CD4-positive, CD25-positive, alpha-beta regulatory T cell (primary cell): ENCODE measurements around the gene SDHA. TPM values are rescaled to one million over a fixed set of nuclear protein-coding genes. Genes with fewer than 3 reads are reported as not detected.

Experiments used
- ATAC-seq, 2 donors: fragments of 150-1000 bp; cut with Tn5 transposase; one replicate each; pipeline ENCODE4 v1.10.0; 2021; ENCODE audit warnings: low read depth in 2 of 2, moderate number of reproducible peaks in 2 of 2, moderate library complexity in 1 of 2
- DNase-seq, 3 donors: peaks; one replicate each; pipeline versions ENCODE4 v3.0.0 to v3.0.0-alpha.2; 2012 to 2022; ENCODE audit warnings: mixed read lengths in 1 of 3
- H3K27ac ChIP-seq: one replicate; pipeline ENCODE4 v1.7.0; 2013; ENCODE audit warnings: mild to moderate bottlenecking, low read length; ENCODE audit not compliant: insufficient read depth, poor library complexity, severe bottlenecking
- H3K27me3 ChIP-seq: one replicate; pipeline ENCODE4 v1.7.0; 2013; ENCODE audit warnings: low read length; ENCODE audit not compliant: control insufficient read depth, insufficient read depth
- H3K36me3 ChIP-seq: one replicate; pipeline ENCODE4 v1.7.0; 2013; ENCODE audit warnings: mild to moderate bottlenecking, low read length, moderate library complexity; ENCODE audit not compliant: control insufficient read depth, insufficient read depth
- H3K4me1 ChIP-seq: 2 replicates; pipeline ENCODE4 v1.7.0; 2013; ENCODE audit warnings: mild to moderate bottlenecking, low read length; ENCODE audit not compliant: insufficient read depth, control insufficient read depth, poor library complexity, severe bottlenecking
- H3K4me3 ChIP-seq: one replicate; pipeline ENCODE4 v1.7.0; 2013; ENCODE audit warnings: low read depth, mild to moderate bottlenecking, low read length, moderate library complexity
- H3K9me3 ChIP-seq, 2 experiments: 1 replicate in 1 of 2; 2 replicates in 1 of 2; pipeline ENCODE4 v1.7.0; 2013; ENCODE audit warnings: low read length in 2 of 2, mild to moderate bottlenecking in 1 of 2, moderate library complexity in 1 of 2; ENCODE audit not compliant: control insufficient read depth in 2 of 2
- H3K27ac Mint-ChIP-seq, 3 donors: one replicate each; pipeline ENCODE4 v1.8.0; 2020 to 2022; ENCODE audit warnings: mild to moderate bottlenecking in 3 of 3, mixed read lengths in 3 of 3, moderate library complexity in 2 of 3
- H3K27me3 Mint-ChIP-seq: one replicate; pipeline ENCODE4 v1.8.0; 2022; ENCODE audit warnings: mild to moderate bottlenecking, mixed read lengths
- H3K36me3 Mint-ChIP-seq: one replicate; pipeline ENCODE4 v1.8.0; 2020; ENCODE audit warnings: mixed read lengths
- H3K4me1 Mint-ChIP-seq, 4 donors: one replicate each; pipeline ENCODE4 v1.8.0; 2020 to 2022; ENCODE audit warnings: mixed read lengths in 4 of 4, mild to moderate bottlenecking in 1 of 4
- H3K4me3 Mint-ChIP-seq, 4 donors: one replicate each; pipeline ENCODE4 v1.8.0; 2020 to 2022; ENCODE audit warnings: mild to moderate bottlenecking in 4 of 4, mixed read lengths in 4 of 4, moderate library complexity in 3 of 4
- H3K9me3 Mint-ChIP-seq, 7 donors: one replicate each; pipeline ENCODE4 v1.8.0; 2020 to 2022; ENCODE audit warnings: mixed read lengths in 7 of 7, mild to moderate bottlenecking in 3 of 7, moderate library complexity in 2 of 7
- polyA plus RNA-seq, 4 donors: library from polyadenylated mRNA; unstranded; fragments of 300-500 nt; fragmentation: Illumina TruSeq; gene quantifications; one replicate each; pipeline ENCODE4 v1.2.3, GENCODE V29; 2021
- total RNA-seq: library from RNA; stranded (reverse); gene quantifications from one replicate; pipeline ENCODE4 v1.2.3, GENCODE V29; 2022

SDHA gene
- total and polyA plus RNA-seq, 5 donors from 2014 or later, result 211 to 290 (median 235) TPM

DNA sequence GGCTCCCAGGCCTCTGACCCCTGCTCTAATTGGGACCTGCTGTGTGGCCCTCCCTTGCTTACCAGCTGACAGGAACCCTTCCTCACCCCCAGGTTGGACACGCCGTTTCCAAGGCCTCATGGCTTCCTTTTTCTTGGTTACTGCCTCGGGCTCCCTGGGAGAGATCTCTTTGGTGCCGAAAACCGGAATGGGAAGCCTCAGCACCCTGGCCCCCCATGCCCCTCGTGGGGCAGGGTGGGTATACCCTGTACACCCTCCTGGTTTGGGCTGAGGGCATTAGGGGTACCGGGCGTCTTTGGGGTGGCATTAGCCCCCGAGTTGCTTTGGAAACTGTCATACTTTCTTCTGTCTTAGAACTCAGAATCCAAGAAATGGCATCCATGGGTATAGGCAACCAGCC is 37.0 kb upstream of the SDHA start:
- Histone ChIP-seq H3K36me3 (no peaks in the 10 kb centered on the region), H3K4me1 (no peaks in the 10 kb centered on the region), H3K27me3 (no peaks in the 10 kb centered on the region), H3K27ac (no peak overlapping the region), H3K4me3 (no peak overlapping the region), H3K9me3 (no peaks in the 10 kb centered on the region)
- DNase-seq (no peak), ATAC-seq (no peak)
- H3K4me3 Mint-ChIP-seq, result no peak overlapping the region
- peaks cover 15% of the 10 kb centered on the region for H3K27me3 Mint-ChIP-seq
- H3K9me3 Mint-ChIP-seq, result no peaks in the 10 kb centered on the region
- H3K27ac Mint-ChIP-seq, result no peak overlapping the region
- H3K4me1 Mint-ChIP-seq, result peaks cover 0 to 5% (median 0%) of the 10 kb centered on the region in 4 donors
- no peaks in the 10 kb centered on the region for H3K36me3 Mint-ChIP-seq

GRCh38 chr5:181566-181965 is 36.6 kb upstream of the SDHA start:
- H3K4me1 Mint-ChIP-seq, result peaks cover 0 to 5% (median 0%) of the 10 kb centered on the region in 4 donors
- ATAC-seq (no peak), DNase-seq (no peak)
- H3K4me3 ChIP-seq, result no peak overlapping the region
- H3K36me3 Mint-ChIP-seq, result no peaks in the 10 kb centered on the region
- H3K27me3 Mint-ChIP-seq, result peaks cover 15% of the 10 kb centered on the region
- no peak overlapping the region for H3K27ac ChIP-seq
- no peaks in the 10 kb centered on the region for H3K36me3 ChIP-seq
- no peak overlapping the region for H3K4me3 Mint-ChIP-seq
- no peaks in the 10 kb centered on the region for H3K9me3 ChIP-seq
- H3K4me1 ChIP-seq, result no peaks in the 10 kb centered on the region
- H3K27ac Mint-ChIP-seq, result no peak overlapping the region
- H3K27me3 ChIP-seq, result no peaks in the 10 kb centered on the region
- H3K9me3 Mint-ChIP-seq, result no peaks in the 10 kb centered on the region

GRCh38 chr5:182126-182525 is 36.0 kb upstream of the SDHA start:
- Histone ChIP-seq H3K4me3 (no peak overlapping the region), H3K4me1 (no peaks in the 10 kb centered on the region), H3K27ac (no peak overlapping the region), H3K36me3 (no peaks in the 10 kb centered on the region), H3K9me3 (no peaks in the 10 kb centered on the region), H3K27me3 (no peaks in the 10 kb centered on the region)
- no peaks in the 10 kb centered on the region for H3K9me3 Mint-ChIP-seq
- H3K27ac Mint-ChIP-seq, result no peak overlapping the region
- H3K27me3 Mint-ChIP-seq, result peaks cover 12% of the 10 kb centered on the region
- DNase-seq (no peak), ATAC-seq (no peak)
- peaks cover 0 to 2% (median 0%) of the 10 kb centered on the region in 4 donors for H3K4me1 Mint-ChIP-seq
- H3K36me3 Mint-ChIP-seq, result no peaks in the 10 kb centered on the region
- H3K4me3 Mint-ChIP-seq, result no peak overlapping the region

- no peaks in the 10 kb centered on the region for H3K36me3 ChIP-seq
- Mint-ChIP-seq H3K4me1 (peaks cover 0 to 8% (median 5%) of the 10 kb centered on the region in 4 donors), H3K27ac (no peak overlapping the region), H3K4me3 (no peak overlapping the region), H3K27me3 (peaks cover 5% of the 10 kb centered on the region), H3K36me3 (no peaks in the 10 kb centered on the region), H3K9me3 (no peaks in the 10 kb centered on the region)
- H3K27me3 ChIP-seq, result no peaks in the 10 kb centered on the region
- DNase-seq (no peak), ATAC-seq (no peak)
- no peaks in the 10 kb centered on the region for H3K9me3 ChIP-seq
- no peak overlapping the region for H3K27ac ChIP-seq
- peaks cover 9% of the 10 kb centered on the region for H3K4me1 ChIP-seq
- H3K4me3 ChIP-seq, result no peak overlapping the region
Measured at GRCh38 chr5:184471-184870, 33.6 kb upstream of the SDHA start.

DNA sequence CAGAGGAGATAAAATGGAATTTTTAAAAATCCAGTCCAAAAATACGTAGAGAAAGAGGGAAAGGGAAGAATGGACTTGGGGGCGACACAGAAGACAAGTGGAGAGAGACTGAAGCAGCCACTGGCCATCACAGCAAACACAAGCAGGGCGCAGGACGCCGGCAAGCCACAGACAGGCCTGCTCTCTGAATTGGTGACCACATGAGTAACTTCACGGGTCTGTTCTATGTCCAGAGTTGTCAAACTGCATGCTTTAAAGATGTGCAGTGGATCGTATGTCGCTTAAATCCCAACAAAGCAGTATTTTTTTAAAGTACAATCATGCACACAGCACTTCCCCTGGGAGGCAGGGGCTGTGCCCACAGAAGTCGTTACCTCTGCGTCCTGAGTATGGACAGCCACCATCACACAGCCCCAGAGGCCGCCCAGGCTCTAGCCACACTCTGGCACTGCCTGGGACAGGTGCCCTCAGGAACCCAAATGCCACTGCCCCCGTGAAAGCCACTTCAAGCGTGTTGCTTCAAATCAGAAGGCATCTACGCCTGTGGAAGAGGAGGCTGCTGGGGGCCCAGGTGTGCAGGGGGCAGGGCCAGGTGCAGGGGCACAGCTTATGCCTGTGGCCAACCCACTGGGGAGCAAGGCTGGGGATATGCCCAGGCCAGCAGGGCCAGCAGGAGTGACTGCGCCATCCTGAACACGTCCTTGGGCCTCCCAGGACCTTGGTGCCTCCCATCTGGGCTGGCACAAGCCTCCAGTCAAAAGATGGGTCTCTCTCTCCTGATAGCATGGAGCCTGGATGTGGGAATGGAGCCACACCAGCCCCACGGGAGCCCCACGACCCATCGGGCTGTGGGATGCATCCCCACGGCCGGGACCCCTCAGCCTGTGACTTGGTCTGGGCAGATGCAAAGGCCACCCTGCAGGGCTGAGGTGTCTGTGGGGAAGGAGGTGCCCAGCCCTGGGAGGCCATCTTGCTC is 32.7 kb upstream of the SDHA start:
- Histone ChIP-seq H3K4me1 (peaks cover 9% of the 10 kb centered on the region), H3K27ac (no peak overlapping the region), H3K4me3 (no peak overlapping the region), H3K36me3 (no peaks in the 10 kb centered on the region), H3K27me3 (no peaks in the 10 kb centered on the region), H3K9me3 (no peaks in the 10 kb centered on the region)
- no peak overlapping the region for H3K27ac Mint-ChIP-seq
- H3K27me3 Mint-ChIP-seq, result peaks cover 5% of the 10 kb centered on the region
- DNase-seq, result no peak
- H3K36me3 Mint-ChIP-seq, result no peaks in the 10 kb centered on the region
- no peak overlapping the region for H3K4me3 Mint-ChIP-seq
- peaks cover 0 to 8% (median 5%) of the 10 kb centered on the region in 4 donors for H3K4me1 Mint-ChIP-seq
- no peak for ATAC-seq
- H3K9me3 Mint-ChIP-seq, result no peaks in the 10 kb centered on the region

DNA sequence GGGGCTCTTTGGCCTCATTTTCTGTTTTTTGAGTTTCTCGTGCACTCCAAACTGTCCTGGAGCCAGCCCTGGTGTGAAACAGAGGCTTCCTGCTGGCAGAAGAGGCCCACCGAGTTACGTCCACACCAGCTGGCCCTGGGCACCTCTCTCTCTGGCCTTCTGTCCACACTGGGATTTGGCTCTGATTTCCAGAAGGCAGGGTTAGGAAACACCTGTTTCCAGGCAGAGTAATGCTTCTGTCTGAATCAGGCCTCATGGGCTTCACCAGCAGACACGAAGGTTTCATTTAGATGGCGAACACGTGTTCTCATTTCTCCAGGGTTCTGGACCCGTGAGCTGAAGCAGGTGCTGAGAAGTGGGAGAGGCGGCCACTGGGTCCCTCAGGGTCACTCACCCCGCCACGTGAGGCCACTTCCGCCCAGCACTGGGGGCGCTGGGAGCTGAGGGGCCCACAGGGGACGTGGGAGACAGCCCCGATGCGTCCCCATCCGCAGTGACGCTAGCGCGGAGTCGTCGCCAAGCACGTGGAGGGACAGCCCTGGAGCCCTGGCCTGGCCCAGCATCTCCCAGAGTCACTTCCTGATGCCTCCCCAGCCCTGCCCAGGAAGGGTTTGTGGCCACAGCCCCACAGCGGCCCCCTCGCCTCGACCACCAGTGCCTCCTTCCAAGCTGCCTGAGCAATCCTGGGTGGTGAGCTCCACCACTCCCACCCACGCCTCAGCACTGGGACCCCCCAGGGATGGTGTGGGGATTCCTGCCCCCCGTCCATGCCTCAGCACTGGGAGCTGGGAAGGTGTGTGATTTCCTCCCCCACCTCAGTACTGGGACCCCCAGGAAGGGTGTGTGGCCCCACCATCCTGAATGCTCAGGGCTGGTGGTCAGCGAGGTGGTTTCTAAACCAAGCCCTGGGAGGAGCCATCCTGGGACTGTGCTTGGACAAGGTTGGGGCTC is 31.8 kb upstream of the SDHA start:
- Mint-ChIP-seq H3K27ac (no peak overlapping the region), H3K27me3 (no peaks in the 10 kb centered on the region), H3K9me3 (no peaks in the 10 kb centered on the region), H3K4me1 (peaks cover 0 to 8% (median 5%) of the 10 kb centered on the region in 4 donors), H3K4me3 (no peak overlapping the region), H3K36me3 (no peaks in the 10 kb centered on the region)
- no peaks in the 10 kb centered on the region for H3K36me3 ChIP-seq
- no peaks in the 10 kb centered on the region for H3K9me3 ChIP-seq
- peaks cover 9% of the 10 kb centered on the region for H3K4me1 ChIP-seq
- no peak overlapping the region for H3K27ac ChIP-seq
- ATAC-seq (no peak), DNase-seq (no peak)
- no peak overlapping the region for H3K4me3 ChIP-seq
- H3K27me3 ChIP-seq, result no peaks in the 10 kb centered on the region

DNA sequence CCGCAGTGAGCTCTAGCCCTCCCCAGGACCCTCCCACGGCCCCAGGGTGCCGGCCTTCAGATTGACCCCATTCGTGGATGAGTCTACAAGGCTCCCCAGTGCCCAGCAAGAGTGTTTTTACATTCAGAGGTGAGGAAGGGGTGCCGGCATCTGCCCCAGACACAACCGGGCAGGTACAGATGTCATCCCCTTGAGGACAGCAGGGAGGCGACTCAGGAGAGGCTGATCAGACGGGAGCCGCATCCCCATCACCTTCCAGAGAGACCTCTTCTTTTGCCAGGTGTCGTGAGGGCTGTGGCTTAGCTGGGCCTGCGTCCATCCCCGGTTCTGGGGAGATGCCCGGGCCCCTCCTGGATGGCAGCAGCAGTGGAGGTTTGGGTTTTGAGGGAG is 31.1 kb upstream of the SDHA start:
- H3K4me3 Mint-ChIP-seq, result no peak overlapping the region

More for the DNA sequence above, 31.1 kb upstream of the SDHA start:
- H3K36me3 Mint-ChIP-seq, result no peaks in the 10 kb centered on the region
- no peaks in the 10 kb centered on the region for H3K27me3 Mint-ChIP-seq
- H3K9me3 Mint-ChIP-seq, result no peaks in the 10 kb centered on the region
- no peak overlapping the region for H3K27ac Mint-ChIP-seq
- no peak overlapping the region for H3K4me3 ChIP-seq
- ATAC-seq, result no peak
- no peaks in the 10 kb centered on the region for H3K9me3 ChIP-seq
- no peaks in the 10 kb centered on the region for H3K27me3 ChIP-seq
- no peak for DNase-seq
- no peak overlapping the region for H3K27ac ChIP-seq
- no peaks in the 10 kb centered on the region for H3K36me3 ChIP-seq
- H3K4me1 Mint-ChIP-seq, result peaks cover 0 to 8% (median 5%) of the 10 kb centered on the region in 4 donors
- peaks cover 9% of the 10 kb centered on the region for H3K4me1 ChIP-seq
